T-helper 2 cell treated with Interferon-gamma antibody and Interleukin-4, amounts not matched to agents 100 ng/mL and 5 ng/mL, for 36 hours (primary cell): ENCODE data around the gene LRCH4. TPM values are rescaled to one million over a fixed set of nuclear protein-coding genes. Genes with fewer than 3 reads are reported as not detected.

Experiments used
- total RNA-seq: library from RNA; stranded (reverse); gene quantifications from 2 replicates; pipeline ENCODE4 v1.2.3, GENCODE V29; 2022

The LRCH4 gene
- total RNA-seq, 1 donor from 2014 or later: 167 TPM

Other genes with a start within 250 kb of the LRCH4 start
- gene PILRB, start 228.0 kb downstream of the LRCH4 start, total RNA-seq: 73.4 and 78.1 TPM in 2 replicates
- gene PILRA, start 212.6 kb downstream of the LRCH4 start, total RNA-seq: 11.5 and 12.2 TPM in 2 replicates
- gene ZCWPW1, start 157.4 kb downstream of the LRCH4 start, total RNA-seq: 1.3 and 1.9 TPM in 2 replicates
- 42.6 and 44.4 TPM in 2 replicates for gene MEPCE, start 156.3 kb downstream of the LRCH4 start, total RNA-seq
- gene PPP1R35, start 149.6 kb downstream of the LRCH4 start, total RNA-seq: 68.9 and 81.8 TPM in 2 replicates
- 3.2 and 3.3 TPM in 2 replicates for gene SPACDR, start 121.9 kb downstream of the LRCH4 start, total RNA-seq
- gene TSC22D4, start 106.9 kb downstream of the LRCH4 start, total RNA-seq: 90.2 and 95.7 TPM in 2 replicates
- 0.11 TPM in 1 of 2 replicates, not detected in the other for gene NYAP1, start 102.2 kb downstream of the LRCH4 start, total RNA-seq
- gene AGFG2, start 46.9 kb downstream of the LRCH4 start, total RNA-seq: 39.2 and 41.3 TPM in 2 replicates
- 21.4 and 22.5 TPM in 2 replicates for gene SAP25, start 12.2 kb downstream of the LRCH4 start, total RNA-seq
- 1.0 and 1.2 TPM in 2 replicates for gene FBXO24, start 199 bp upstream of the LRCH4 start, total RNA-seq
- gene PCOLCE, start 16.2 kb upstream of the LRCH4 start, total RNA-seq: 13.3 and 14.4 TPM in 2 replicates
- 55.2 and 58.4 TPM in 2 replicates for gene MOSPD3, start 26.4 kb upstream of the LRCH4 start, total RNA-seq
- 11.7 and 13.5 TPM in 2 replicates for gene TFR2, start 55.4 kb upstream of the LRCH4 start, total RNA-seq
- gene ACTL6B, start 70.3 kb upstream of the LRCH4 start, total RNA-seq: not detected in 2 replicates
- 239 and 243 TPM in 2 replicates for gene GNB2, start 87.6 kb upstream of the LRCH4 start, total RNA-seq
- 43.5 and 49.7 TPM in 2 replicates for gene GIGYF1, start 108.1 kb upstream of the LRCH4 start, total RNA-seq
- gene POP7, start 120.0 kb upstream of the LRCH4 start, total RNA-seq: 45.4 and 46.8 TPM in 2 replicates
- not detected in 2 replicates for gene EPO, start 134.3 kb upstream of the LRCH4 start, total RNA-seq
- gene ZAN, start 147.5 kb upstream of the LRCH4 start, total RNA-seq: not detected in 2 replicates
- 1.5 and 1.7 TPM in 2 replicates for gene EPHB4, start 241.4 kb upstream of the LRCH4 start, total RNA-seq